ENCODE measurements around the gene MED22. TPM values are rescaled to one million over a fixed set of nuclear protein-coding genes. Genes with fewer than 3 reads are reported as not detected.
A peak's percentile ranks its signal among the peaks of the same experiment; 100 is the strongest.

The MED22 gene
- total and polyA plus RNA-seq, 10 donors = 13.3 to 33.7 (median 28.3) TPM

DNA sequence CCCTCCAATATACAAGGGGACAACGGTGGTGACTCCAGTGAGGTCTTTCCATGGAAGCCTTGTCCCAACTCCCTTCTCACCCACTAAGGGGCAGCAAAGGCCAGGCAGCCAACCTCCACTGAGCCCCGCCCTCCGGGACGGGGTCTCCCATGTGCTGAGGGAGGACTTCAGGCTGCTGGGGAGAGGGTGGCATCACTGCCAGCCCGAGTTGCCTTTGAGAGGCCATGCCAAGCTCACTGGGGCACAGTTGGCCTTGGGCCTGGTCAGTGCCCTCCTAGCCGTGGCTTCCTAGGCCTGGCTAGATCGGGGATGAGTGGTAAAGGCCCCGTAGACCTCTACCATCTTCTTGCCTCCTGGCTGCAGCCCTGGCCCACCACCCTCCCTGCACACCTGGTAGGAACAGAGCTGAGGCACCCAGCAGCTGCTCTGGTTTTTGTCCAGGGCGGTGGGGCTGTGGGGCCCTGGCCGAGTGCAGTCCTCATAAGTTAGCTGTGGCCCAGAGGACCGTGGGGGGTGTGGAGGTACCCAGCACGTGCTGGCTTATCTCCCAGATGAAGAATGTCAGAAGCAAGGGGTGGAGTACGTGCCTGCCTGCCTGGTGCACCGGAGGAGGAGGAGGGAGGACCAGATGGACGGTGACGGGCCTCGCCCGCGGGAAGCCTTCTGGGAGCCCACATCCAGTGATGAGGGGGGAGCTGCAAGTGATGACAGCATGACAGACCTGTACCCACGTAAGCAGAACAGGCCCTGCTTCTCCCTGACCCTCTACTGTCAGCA, 11.7 kb upstream of the MED22 start:
- Histone ChIP-seq H3K4me1 (peaks cover 19 to 73% (median 45%) of the 10 kb centered on the region in 6 donors), H3K4me3 (no peak overlapping the region), H3K9me3 (no peaks in the 10 kb centered on the region), H3K27ac (peak overlapping the region in 2 of 8 donors; percentile 21 to 91), H3K27me3 (replicated peaks in 1 of 7) (no peaks in the 10 kb centered on the region), H3K36me3 (peaks cover 0 to 72% (median 51%) of the 10 kb centered on the region in 6 donors)
- intact Hi-C loops (cut with DNase I; ENCODE audit: low total_unique reads) = no loop called here
- 71 to 82% (median 73%) methylated on average over 13 to 20 of the region's 20 CpGs for WGBS, 5 donors
- peak in 2 of 3 donors; percentile 2 to 63 for TF ChIP-seq POLR2AphosphoS5 (IDR thresholded peaks at IDR 0.05)
- no peak for TF ChIP-seq POLR2A (IDR thresholded peaks at IDR 0.05)
- TF ChIP-seq, protein P1, sequence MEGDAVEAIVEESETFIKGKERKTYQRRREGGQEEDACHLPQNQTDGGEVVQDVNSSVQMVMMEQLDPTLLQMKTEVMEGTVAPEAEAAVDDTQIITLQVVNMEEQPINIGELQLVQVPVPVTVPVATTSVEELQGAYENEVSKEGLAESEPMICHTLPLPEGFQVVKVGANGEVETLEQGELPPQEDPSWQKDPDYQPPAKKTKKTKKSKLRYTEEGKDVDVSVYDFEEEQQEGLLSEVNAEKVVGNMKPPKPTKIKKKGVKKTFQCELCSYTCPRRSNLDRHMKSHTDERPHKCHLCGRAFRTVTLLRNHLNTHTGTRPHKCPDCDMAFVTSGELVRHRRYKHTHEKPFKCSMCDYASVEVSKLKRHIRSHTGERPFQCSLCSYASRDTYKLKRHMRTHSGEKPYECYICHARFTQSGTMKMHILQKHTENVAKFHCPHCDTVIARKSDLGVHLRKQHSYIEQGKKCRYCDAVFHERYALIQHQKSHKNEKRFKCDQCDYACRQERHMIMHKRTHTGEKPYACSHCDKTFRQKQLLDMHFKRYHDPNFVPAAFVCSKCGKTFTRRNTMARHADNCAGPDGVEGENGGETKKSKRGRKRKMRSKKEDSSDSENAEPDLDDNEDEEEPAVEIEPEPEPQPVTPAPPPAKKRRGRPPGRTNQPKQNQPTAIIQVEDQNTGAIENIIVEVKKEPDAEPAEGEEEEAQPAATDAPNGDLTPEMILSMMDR (IDR thresholded peaks at IDR 0.05 in 8 of 11, conservative IDR thresholded peaks at IDR 0.05 in 3 of 11) = peak in 1 of 11 experiments; percentile 24
- no peak for DNase-seq

- H3K9me3 ChIP-seq = no peaks in the 10 kb centered on the region
- 83 to 94% (median 89%) methylated on average over 10 to 14 of the region's 14 CpGs for WGBS, 5 donors
- peaks cover 20 to 79% (median 53%) of the 10 kb centered on the region in 6 donors for H3K4me1 ChIP-seq
- TF ChIP-seq POLR2A (IDR thresholded peaks at IDR 0.05) (no peak), POLR2AphosphoS5 (IDR thresholded peaks at IDR 0.05) (no peak)
- TF ChIP-seq, protein P1 (IDR thresholded peaks at IDR 0.05 in 8 of 11, conservative IDR thresholded peaks at IDR 0.05 in 3 of 11) = no peak
- H3K27ac ChIP-seq = peak overlapping the region in 1 of 8 donors; percentile 91
- intact Hi-C loops (cut with DNase I; ENCODE audit: low total_unique reads) = no loop called here
- no peaks in the 10 kb centered on the region for H3K27me3 ChIP-seq (replicated peaks in 1 of 7)
- no peak for DNase-seq
- H3K36me3 ChIP-seq = peaks cover 0 to 72% (median 45%) of the 10 kb centered on the region in 6 donors
- peak overlapping the region in 1 of 8 donors; percentile 94 for H3K4me3 ChIP-seq
These were observed 9.7 kb upstream of the MED22 start for GRCh38 chr9:133357656-133358055.

DNA sequence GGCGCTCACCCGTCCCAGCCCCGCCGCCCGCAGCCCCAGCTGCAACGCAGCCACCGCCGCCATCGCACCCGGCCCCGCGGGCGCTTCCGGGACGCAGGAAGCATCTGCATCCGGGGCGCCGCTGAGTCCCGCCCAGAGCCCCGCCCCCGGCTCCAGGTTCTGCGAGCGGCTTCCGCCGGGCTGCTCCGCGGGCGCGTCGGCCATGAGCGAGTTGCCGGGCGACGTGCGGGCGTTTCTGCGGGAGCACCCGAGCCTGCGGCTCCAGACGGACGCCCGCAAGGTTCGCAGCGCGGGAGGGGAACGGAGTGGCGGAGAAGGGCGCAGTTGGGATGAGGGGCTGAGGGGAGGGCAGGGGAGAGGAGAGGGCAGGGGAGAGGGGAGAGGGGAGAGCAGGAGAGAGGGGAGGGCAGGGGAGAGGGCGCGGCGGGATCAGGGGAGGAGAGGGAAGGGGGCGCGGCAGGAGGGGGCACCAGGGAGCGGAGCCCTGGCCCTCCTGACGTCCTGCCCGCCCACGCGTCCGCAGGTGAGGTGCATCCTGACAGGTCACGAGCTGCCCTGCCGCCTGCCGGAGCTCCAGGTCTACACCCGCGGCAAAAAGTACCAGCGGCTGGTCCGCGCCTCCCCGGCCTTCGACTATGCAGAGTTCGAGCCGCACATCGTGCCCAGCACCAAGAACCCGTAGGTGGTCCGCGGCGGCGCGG, 8.6 kb upstream of the MED22 start, which contains the start of the genes SURF1 and SURF2:
Gene SURF1, minus strand, starts transcription at position 97 of the 701 bp plus-strand sequence. Its CDS starts 34 bp downstream, at position 63.
Gene SURF2, plus strand, starts transcription at position 160 of the 701 bp plus-strand sequence. Its CDS starts 43 bp downstream, at position 203.
- peak; percentile 98 for DNase-seq
- H3K27ac ChIP-seq = peak within 1 kb of the TSS; percentile 61 to 91 (median 84)
- H3K4me1 ChIP-seq = peaks cover 20 to 90% (median 54%) of the 10 kb centered on the region in 6 donors
- peak in 1 of 3 donors; percentile 52 for TF ChIP-seq POLR2A (IDR thresholded peaks at IDR 0.05)
- TF ChIP-seq, protein P1 (IDR thresholded peaks at IDR 0.05 in 8 of 11, conservative IDR thresholded peaks at IDR 0.05 in 3 of 11) = peak in 1 of 11 experiments; percentile 22
- peak; percentile 92 to 93 (median 93) for TF ChIP-seq POLR2AphosphoS5 (IDR thresholded peaks at IDR 0.05)
- no peaks in the 10 kb centered on the region for H3K9me3 ChIP-seq
- intact Hi-C loops (cut with DNase I; ENCODE audit: low total_unique reads) = no loop called here
- H3K27me3 ChIP-seq (replicated peaks in 1 of 7) = no peaks in the 10 kb centered on the region
- H3K36me3 ChIP-seq = peaks cover 2 to 72% (median 45%) of the 10 kb centered on the region in 6 donors
- WGBS, 5 donors = 0 to 3% (median 2%) methylated on average over 45 to 78 of the region's 78 CpGs
- peak within 1 kb of the TSS; percentile 77 to 96 (median 84) for H3K4me3 ChIP-seq

Measured in spleen (tissue), 11 donors.